Middle frontal gyrus (tissue), 1 donor: Measurements from ENCODE around the gene ZNF787.

Source experiments
- DNase-seq: peaks from one replicate; pipeline ENCODE4 v3.0.0-alpha.2; 2015; ENCODE audit warnings: low spot score; ENCODE audit errors: extremely low spot score

ZNF787 gene

DNA sequence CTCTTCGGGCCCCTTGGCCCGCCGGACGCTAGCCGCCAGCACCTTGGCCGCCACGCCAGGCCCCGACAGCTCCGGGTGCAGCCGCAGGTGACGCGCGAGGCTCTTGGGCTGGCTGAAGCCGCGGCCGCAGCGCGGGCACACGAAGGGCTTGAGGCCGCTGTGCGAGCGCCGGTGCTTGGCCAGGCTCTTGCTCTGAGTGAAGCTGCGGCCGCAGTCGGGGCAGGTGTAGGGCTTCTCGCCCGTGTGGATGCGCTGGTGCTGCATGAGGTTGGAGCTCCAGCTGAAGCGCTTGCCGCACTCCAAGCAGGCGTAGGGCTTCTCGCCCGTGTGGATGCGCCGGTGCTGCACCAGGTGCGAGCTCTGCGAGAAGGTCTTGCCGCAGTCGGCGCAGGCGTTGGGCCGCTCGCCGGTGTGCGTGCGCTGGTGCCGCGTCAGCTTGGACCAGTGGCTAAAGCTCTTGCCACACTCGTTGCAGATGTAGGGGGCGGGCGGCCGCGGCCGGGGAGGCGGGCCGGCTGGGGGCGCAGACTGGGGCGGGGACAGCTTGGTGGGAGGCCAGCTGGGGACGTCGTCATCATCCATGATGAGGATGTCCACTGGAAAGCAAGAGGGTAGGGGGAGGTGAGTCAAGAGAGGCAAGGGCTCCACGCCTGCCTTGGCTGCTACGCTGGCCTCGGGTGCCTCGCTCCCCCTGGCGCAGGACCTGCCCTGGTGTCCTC lies 32.4 kb downstream of the ZNF787 start:
- DNase-seq = no peak

DNA sequence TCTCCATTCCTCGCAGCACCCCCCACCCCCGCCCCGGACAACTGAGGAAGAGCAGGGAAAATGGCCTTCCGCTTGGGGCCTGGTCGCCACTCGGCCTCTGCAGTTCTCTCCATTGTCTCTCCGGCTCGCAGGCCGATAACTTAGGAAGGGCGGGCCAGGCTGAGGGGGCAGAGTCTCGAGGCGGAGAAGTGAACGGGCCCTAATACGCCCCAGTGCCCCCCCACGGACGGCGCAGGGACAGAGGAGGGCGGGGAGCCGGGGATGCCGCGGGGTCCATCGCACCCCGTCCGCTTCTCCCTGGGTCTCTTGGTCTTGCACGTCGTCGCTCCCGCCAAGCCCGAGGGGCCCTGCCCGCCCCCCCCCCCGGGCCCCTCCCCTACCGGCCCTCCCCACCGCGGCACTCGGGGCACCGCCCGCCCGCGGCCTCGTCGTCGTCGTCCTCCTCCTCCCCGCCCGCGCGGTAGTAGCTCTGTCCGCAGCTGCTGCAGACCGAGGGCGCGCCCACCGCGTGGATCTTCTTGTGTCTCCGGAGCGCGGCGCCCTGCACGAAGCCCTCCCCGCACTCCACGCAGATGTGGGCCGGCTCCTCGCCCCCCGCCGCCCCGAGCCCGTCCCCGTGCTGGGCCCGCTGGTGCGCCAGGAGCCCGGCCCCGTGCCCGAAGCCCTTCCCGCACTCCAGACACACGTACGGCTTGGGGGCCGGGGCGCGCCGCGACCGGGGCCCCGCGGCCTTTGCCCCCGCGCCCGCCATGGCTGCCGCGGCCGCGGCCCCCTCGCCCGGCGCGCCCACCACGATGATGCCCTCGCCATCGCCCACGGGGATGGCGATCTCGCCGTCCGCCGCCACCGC lies 33.2 kb downstream of the ZNF787 start:
- no peak for DNase-seq

DNA sequence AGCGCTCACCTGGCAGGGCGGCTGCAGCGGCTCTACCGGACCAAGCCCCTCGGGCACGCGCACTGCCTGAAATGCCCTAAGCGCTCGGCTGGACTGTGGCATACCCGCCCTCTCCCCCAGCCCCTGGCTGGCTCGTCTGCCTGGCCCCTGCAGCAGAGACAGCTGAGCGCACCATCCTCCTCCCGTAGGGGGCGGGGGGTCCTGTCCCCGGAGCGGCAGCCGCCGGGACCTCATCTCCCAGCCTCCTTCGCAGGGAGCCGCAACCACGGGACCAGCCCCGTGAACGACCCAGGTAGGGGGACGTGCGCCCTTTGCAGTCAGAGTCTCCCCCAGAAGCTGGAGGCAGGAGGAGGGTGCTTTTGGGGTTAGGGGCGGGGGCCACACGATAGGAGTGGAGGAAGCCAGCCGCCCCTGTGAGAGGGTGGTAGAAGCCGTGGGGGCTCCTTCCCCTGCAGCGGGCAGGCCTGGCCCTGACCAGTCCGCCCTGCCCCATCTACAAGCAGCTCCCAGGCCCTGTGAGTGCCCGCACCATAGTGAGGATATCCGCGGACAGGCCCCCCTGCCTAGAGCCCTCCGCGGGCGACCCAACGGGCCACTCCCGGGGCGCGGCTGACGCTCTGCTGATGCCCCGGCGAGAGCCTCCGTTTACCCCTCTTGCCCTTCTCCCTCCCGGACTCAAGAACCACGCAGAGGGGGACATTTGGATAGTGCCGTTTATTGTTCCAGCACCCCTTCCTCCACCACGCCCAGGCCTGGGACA lies 34.2 kb downstream of the ZNF787 start:
- no peak for DNase-seq

DNA sequence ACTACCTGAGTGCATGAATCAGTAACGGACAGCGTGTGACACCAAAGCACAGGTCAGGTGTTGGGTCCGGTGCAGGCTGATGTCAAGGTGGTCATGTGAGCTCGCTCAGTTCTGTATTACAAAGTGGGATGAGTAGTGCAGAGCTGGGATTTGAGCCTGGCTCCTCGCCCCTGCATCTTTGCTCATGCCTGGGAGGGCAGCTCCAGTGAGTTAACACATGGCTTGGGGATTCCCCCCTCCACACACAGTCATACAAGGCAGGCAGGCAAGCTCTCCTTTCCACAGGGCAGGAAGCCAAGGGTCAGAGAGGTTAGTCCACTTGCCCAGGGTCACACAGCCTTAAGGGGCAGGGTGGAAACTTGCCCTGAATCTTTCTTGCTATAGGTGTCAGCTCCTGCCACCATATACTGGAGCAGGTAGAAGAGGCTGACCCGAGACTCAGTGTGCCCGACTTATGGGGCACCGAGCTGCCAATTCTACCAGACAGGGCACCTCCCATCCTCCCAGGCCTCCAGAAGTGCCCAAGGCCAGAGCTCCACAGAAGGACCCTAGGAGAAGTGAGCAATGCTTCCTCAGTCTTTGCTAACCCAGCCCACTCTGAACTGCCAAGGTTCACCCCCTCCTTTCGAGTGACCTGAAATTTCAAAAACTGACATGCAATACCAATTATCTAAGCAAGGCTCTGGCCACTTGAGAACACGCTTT lies 35.4 kb downstream of the ZNF787 start:
- no peak for DNase-seq

DNA sequence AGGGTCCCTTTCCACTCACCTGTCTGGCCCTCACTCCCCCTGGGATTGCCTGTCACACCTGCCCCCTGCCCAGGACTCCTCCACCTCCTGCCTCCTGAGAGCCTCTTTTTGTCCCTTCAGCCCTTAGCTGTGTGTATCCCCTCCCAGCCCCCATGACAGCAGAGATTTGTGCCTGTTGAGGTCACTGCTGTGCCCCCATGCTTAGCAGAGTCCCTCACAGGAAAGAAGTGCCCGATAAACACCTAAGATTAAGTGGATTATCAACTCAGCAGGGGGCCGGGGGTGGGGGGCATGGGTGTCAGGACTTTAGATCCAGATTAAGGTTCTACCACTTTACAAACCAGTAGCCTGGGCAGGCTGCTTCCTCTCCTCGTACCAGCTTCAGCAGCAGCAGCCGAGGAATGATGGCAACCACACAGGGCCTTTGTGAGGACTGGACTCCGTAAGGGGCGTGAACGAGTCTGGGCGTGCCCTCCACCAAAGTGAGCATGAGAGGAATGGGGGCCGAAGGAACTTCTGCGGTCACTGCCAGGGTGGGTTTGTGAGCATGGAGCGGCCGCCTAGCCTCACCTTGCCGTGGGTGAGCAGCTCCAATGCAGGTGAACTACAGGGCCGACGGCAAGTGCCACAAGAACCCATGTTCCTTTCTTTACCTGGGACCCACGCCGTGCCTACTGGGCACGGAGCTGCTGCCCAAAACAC lies 36.1 kb downstream of the ZNF787 start:
- no peak for DNase-seq

DNA sequence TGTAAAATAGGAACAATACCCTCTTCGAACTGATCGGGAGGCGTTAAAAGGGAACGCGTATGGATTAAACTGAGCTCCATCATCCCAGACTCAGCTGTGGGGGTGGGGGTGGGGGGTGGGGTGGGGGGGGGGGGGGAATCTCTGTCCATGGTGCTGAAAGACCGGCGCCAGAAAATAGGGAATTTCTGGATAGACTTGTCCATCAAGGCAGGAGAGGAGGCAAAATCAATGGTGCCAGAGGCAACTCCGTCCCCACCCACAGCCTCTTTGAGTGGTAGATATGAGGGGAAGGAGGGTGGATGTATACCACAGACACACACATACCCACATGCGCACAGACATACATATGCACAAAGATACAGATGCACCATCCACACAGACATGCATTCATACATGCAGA lies 37.4 kb downstream of the ZNF787 start:
- no peak for DNase-seq

DNA sequence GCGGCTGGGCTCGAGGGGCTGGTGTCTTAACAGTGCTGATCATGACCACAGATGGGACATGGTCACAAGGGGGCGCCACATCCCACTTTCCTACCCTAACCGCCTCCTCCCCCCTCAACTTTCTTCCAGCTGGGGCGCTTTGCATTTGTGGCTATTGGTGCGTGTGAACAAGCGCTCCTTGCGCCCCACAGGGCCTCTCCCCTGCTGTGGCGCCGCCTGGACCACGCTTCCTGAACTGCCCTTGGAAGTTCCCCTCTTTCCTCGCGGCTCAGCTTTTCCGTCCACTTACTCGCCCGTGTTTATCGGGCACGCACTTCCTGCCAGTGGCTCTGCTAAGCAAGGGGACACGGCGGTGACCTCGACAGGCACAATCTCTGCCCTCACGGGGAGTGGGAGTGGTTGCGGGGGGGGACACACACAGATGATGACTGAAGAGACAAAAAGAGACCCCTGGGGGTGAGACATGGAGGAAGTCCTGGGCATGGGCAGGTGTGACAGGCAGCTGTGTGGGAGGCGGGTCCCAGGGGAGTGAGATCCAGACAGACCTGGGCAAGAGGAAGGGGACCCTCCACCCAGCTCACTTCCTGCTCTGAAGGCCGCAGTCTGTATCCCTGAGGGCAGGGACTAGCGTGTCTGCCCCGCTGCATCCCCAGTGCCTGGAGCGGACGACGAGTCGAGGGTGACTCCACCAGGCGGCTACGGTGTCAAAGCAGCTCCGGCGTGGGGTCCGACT lies 40.3 kb downstream of the ZNF787 start:
- DNase-seq = peak; percentile 11

DNA sequence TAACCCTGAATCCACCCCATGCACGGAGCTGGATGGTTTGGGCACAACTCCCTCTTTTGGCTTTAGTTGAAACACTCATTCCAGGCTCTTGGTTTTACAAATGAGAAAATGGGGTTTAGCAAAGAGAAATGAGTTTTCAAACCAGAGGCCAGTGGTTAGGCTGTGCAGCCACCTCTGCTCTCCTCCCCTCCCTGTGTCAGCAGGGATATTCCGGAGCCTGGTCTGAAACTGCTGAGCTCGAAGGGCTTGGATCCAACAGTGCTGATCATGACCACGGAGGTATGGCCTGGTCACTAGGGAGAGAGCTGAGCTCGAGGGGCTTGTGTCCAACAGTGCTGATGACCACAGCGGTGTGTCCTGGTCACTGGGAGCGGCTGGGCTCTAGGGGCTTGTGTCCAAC lies 41.5 kb downstream of the ZNF787 start:
- DNase-seq = no peak

DNA sequence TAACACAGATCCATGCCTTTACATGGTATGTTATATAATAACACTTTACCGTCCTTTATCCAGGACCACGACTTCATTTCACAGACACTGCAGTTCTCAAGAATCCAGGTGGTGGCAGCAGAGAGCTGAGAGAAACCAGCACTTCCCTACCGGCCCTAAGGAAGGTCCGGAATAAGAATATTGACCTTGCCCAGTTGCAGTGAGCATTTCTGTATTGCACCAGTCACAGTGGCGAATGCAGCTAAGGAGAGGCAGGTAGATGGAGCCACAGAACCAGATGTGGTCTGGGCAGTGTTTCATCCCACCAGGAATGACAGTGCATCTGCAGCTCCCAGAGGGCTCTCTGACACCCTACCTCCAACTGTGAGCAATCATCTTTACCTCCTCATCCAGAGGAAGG lies 44.6 kb downstream of the ZNF787 start:
- DNase-seq = no peak

DNA sequence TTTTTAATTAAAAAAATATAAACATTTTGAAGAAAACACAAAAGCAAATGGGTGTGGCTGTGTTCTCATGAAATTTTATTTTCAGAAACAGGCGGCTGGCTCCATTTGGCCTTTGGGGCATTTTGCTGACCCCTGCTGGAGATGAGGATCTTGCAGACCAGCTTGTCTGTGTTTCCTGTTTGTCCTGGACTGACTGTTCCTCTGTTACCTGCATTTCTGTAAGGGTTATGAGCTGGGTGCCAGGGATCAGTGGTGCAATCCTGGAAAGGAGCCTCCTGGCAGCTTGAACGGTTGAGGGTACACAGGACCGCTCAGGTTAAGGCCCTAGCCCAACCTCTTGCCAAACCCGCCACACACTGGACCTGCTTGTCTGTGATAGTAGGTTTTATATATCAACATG lies 49.9 kb downstream of the ZNF787 start:
- no peak for DNase-seq

DNA sequence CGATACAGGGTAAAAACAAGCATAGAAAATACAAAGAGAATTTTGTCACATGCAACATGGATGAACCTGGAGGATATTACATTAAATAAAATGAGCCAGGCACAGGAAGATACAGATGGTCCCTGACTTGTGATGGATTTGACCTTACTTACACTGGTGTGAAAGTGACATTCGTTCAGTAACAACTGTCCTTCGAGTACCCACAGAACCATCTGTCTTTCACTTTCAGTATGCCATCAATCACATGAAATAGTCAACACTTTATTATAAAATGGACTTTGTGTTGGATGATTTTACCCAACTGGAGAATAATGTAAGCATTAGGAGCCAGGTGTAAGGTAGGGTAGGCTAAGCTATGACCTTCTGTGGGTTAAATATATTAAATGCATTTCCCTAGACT lies 51.5 kb downstream of the ZNF787 start:
- DNase-seq = no peak

DNA sequence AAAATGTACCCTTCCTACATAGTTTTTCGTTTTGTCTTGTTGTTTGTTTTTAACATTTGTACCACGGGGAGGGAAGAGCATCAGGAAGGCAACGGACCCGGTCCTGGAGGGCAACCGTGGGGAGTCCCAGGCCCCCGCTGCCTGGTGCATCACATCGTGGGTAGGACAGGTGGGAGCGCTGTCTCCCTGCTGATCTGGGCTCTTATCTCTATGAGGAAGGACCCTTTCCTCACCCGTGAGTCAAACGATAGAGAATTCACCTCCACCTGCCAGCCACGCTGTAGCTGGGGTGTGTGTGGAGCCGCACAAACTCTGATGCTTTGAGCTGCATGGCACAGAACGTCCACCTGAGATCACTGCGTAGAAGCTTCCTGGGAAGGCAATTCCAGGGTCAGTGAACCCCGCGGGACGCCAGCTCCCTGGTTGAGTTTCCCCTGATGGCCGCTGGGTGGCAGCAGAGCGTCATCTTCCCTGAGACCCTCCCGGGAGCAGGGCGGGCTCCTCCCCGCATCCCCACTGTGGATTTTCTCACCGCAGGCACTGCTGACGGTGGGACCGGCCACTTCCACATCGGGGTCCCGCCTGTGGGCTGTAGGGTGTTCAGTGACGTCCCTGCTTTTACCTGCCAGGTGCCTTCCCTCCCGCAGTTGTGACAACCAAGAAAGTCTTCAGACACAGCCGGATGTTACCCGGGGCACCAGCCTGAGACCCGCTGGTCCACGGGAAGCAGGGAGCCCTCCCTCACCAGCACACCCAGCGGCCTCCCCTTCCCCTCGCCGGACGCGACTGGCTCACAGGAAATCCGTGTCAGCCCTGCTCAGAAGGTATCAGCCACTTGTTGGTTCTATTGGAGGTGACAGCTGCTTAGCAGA lies 54.7 kb downstream of the ZNF787 start:
- no peak for DNase-seq

DNA sequence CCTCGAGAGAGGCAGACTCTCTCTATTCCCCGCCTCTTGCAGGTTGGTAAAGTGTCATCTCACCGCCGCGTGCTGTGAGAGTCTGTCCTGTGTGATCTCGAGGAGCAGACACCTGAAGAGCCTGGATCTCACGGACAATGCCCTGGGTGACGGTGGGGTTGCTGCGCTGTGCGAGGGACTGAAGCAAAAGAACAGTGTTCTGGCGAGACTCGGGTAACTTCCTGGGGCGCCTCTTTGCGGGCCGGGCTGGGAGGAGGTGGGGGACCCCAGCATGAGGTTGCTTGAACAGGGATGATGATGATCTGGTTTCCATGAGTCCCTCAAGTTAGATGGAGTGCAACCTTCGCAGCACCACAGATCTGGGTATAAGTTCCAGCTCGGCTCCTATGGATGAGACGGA lies 67.5 kb downstream of the ZNF787 start:
- no peak for DNase-seq
